ENCODE results near the gene CALML3.

CALML3 gene

DNA sequence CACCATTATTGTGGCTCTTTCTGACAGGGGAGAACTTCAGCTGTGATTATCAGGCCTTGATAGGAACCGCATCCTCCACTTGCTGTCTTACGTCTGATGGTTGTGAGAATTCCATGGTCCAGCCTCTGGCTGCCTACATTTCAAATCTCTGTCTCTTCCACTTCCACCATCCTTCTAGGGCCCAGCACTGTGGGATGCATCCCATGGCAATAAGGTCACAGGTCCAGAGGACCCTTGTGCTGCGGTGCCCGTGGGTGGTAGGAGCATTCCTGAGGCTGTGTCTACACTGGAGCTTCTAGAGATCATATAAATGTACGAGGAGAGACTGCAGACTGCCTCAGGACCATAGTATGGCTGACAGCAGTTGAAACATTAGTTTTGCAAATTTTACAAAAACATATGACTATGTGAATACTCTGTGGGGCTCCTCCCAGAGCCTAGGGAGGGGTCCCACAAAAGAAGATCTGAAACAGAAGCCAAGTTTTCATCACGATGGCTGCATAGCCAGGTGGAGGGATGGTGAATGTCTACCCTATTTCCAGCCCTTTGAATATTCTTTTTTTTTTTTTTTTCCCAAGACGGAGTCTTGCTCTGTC, 11.8 kb downstream of the CALML3 start:
- in situ Hi-C loops (cut with HindIII; ENCODE audit: low sequenced_read_pairs), result no loop called here

DNA sequence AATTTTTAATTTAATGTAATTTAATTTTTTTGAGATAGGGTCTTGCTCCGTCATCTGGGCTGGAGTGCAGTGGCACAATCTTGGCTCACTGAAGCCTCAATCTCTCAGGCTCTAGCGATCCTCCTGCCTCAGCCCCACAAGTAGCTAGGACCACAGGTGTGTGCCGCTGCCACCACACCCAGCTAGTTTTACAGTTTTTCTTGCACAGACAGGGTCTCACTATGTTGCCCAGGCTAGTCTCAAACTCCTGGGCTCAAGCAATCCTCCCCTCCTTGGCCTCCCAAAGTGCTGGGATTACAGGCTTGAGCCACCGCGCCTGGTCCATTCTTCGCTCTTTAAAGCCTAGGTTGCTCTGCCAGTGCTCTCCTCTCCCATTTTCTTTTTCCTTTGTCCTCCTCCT, 12.9 kb downstream of the CALML3 start:
- in situ Hi-C loops (cut with HindIII; ENCODE audit: low sequenced_read_pairs), result no loop called here

DNA sequence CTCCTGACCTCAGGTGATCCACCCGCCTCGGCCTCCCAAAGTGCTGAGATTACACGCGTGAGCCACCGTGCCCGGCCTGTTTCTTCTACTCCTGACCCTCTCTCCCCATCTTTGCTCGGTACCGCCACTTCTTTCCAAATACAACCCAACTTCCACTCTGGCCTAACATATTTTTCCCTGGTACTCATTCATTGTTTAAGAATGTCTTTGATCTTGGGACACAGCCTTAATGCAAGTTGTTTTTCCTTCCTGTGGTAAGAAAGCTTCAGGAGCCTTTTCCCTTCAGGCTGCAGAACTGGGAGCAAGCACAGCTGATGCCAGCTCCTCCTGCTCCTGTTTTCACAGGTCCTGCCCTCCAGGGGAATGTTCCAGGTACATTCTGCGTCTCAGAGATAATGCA, 13.7 kb downstream of the CALML3 start:
- in situ Hi-C loops (cut with HindIII; ENCODE audit: low sequenced_read_pairs), result no loop called here

DNA sequence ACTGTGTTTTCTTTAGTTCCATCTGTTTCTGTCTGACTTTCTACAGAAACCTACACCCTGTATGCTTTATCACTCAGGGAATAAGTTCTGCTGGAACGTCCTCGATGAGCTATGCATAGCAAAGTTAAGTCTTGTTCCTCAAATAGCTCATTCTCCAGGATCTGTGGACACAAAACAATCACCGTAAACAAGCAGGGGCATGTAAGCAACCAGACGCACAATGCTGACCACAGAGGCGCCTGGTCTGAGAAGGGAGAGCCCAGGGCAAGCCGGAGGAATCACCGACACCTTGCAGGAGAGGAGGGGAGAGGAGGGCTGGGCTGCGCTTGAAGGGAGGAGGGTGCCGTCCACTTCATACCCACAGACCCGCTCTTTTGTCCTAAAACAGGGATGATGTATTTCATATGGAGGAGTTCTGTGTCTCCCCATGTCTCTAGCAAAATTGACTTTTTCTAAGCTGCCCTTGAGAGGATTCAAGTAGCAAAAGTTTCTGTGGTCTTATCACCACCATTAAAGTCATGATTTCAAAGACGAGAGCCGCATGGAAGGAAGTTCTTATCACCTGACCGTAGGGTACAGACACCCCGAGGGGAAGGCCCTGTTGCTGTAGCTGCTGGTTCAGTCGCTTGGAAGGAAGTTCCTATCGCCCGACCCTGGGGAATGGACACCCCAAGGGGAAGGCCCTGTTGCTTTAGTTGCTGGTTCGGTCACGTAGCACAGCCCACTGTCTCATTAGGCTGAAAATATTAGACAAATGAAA, 14.3 kb downstream of the CALML3 start:
- in situ Hi-C loops (cut with HindIII; ENCODE audit: low sequenced_read_pairs), result no loop called here

DNA sequence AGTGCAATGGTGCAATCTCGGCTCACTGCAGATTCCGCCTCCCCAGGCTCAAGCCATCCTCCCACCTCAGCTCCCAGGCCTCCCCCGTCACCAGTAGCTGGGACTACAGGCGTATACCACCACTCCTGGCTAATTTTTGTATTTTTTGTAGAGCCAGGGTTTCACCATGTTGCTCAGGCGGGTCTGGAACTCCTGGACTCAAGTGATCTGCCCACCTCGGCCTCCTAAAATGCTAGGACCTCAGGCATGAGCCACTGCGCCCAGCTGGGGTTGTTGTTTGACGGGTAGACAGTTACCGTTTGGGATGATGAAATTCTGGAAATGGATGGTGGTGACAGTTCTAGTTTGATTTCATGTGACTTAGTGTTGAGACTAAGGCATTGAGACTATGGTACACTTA, 15.3 kb downstream of the CALML3 start:
- in situ Hi-C loops (cut with HindIII; ENCODE audit: low sequenced_read_pairs), result no loop called here

DNA sequence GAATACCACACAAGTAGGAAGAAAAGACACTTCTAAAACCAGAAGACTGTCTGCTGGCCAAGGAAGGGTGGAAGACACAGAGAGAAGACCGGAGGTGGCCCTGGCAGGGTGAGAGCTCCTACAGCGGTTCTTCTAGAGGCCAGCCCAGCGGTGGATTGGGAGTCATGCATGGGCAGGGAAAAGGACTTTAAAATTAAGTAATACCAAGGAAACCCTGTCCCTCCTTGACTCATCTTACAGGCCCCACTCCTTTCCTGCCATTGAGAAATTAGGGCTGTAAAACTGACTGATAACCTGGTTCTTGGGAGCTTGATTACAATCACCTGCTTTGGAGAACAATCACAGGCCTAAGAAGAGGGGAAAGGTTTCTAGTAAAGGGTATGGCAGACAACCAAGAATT, 16.1 kb downstream of the CALML3 start:
- in situ Hi-C loops (cut with HindIII; ENCODE audit: low sequenced_read_pairs), result no loop called here

DNA sequence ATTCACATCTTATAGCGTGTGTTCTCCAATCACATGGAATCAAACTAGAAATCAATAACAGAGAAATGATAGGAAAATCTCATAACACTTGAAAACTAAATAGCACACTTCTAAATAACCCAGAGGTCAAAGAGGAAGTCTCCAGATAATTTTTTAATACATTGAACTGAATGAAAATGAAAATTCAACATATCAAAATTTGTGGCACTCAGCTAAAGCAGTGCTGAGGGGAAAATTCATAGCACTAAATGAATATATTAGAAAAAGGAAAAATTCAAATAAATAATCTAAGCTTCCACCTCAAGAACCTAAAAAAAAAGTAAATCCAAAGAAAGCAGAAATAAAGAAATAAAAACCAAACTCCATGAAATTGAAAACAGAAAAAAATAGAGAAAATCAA, 17.3 kb downstream of the CALML3 start:
- in situ Hi-C loops (cut with HindIII; ENCODE audit: low sequenced_read_pairs), result no loop called here

DNA sequence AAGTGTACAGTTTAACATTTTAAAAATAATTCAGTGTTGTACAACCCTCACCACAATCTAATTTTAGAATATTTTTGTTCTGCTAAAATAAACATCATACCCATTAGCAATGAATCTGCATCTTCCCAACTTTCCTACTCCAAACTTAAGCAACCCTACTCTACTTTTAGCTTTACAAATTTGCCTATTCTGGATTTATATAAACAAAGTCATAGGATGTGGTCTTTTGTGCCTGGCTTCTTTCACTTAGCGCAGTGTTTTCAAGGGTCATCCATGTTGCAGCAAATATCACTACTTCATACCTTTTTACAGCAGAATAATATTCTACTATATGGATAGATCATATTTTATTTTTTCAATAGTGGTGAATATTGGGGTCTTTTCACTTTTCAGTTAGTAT, 18.9 kb downstream of the CALML3 start:
- in situ Hi-C loops (cut with HindIII; ENCODE audit: low sequenced_read_pairs), result no loop called here

DNA sequence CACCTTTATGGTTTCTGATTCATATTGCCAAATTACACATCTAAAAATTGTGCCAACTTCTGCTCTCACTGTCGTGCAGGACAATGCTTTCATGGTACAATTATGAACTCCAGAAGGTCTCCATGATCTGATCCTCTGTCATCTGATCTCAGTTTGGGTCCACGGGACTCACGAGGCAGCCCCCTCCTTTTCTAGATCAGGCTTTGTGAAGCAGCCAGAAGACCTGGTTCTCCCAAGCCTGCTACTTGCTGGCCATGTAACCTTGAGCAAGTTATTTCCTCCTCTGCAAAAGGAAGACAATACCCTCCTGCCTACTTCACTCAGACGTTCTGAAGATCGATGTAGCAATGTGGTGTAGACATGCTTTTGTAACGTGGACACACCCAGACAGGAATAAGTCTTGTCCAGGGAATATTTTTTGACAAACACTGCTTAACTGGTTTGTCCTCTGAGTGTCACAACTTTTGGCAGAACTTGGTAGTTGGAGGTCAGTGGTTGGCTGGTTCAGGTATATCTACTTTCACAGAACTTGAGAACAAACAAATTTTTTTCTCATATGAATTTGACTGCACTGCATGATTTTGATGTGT, 19.6 kb downstream of the CALML3 start:
- in situ Hi-C loops (cut with HindIII; ENCODE audit: low sequenced_read_pairs), result no loop called here

DNA sequence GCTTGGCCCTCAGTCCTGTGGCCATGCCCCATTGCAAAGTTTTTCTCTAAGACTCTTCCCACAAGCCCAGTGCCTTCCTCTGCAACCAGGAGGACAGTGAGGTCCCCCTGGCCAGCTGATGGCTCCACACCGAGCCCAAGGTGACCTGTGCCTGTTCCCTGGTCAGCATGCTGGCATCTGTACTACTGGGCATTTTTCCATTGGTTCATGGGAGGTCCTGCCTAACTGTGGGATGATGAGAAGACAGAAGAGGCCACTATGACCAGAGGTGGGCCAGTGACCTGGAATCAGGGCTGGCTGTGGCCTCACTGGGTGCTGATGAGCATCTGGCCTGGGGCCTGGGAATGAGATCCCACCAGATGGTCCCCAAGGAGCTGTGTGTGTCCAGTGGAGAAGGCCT, 20.2 kb downstream of the CALML3 start:
- in situ Hi-C loops (cut with HindIII; ENCODE audit: low sequenced_read_pairs), result no loop called here

DNA sequence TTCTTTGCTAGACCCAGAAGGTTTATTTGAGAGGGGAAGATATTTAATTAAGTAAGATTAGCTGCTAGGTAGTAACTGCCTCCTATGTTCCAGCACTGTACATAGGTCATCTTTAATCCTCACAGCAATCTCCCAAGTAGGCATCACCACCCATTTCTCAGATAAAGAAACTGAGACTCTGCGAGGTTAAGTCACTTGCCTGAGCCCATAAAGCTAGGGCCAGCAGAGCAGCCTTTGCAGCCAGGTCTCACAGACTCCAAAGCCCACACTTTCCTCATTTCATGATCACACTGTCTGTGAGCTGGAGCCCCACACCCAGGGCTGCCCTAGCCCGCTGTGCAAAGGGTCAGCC, 20.6 kb downstream of the CALML3 start:
- in situ Hi-C loops (cut with HindIII; ENCODE audit: low sequenced_read_pairs), result no loop called here

DNA sequence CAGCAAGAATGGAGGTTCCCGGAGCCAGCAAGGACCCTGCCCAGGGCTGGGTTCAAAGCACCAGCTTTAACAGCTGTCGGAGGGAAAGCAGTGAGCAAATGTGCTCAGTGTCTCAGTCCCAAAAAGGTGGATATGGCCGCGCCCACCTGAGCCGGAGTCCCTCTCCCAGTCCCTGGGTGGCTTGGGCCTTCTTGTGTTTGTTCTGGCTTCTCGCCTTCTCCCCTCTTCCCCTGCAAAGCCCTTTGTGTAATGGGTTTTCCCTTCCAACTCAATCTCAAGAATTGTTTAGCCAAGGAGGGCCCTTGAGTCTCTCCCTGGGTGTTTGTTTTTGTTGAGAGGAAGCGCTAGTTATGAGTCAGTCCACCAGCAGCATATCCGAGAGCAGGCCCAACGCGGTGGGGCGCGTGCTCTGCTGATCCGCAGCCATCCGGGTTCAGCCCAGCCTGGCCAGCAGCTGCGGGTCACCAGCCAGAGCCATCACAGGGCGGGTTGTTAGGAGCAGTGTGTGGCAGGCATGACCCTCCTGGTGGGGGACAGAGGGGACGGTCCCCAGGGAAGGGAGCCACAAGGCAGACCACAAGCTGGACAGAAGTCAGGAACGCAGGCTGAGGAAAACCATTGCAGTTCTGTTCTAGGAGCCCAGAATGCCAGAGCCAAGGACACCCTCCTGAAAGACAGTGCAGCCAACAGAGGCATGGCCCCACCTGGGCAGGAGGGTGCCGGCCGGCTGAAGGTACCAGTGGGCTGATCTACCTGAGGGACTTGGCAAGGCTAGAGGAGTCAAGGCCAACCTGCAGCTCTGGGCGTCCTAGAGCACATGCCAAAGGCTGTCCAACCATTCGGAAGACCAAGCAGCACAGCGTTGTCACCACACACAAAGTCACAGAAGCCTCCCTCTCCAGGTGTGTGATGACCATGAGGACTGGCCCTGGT, 21.3 kb downstream of the CALML3 start:
- in situ Hi-C loops (cut with HindIII; ENCODE audit: low sequenced_read_pairs), result no loop called here

DNA sequence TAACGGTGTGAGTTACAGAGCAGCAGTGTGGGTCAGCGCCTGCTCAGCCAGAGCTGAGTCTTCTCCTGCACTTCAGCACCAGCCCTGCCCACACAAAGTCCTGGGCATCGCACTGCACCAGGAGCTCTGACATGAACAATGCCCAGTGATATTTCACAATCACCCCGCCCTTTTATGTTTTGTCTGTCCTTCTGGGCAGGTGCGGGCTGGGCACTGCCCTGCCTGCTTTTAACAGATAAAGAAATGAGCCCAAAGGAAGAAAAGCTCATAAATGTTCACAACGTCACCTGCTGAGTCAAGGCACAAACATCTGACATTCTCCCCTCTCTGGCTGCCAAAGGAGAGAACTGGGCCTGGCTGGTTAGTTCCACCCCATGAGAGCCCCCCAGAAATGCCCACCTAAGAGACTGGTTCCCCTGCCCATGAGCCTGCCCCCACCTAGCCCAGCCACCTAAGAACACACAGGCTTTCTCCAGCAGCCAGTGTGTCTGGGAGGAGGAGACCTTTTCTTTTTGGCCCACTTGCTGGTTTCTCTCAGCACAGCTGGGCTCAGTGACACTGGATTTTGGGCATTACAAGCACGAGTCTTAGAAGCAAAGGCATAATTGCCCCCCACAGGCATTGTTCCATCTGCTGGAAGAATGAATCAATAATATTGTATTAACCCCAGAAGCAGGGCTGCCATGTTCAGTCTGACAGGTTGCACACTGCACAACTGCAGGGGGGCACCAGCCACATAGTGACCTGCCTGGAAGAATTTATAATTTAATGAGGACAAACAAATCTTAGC, 22.3 kb downstream of the CALML3 start:
- in situ Hi-C loops (cut with HindIII; ENCODE audit: low sequenced_read_pairs), result no loop called here

DNA sequence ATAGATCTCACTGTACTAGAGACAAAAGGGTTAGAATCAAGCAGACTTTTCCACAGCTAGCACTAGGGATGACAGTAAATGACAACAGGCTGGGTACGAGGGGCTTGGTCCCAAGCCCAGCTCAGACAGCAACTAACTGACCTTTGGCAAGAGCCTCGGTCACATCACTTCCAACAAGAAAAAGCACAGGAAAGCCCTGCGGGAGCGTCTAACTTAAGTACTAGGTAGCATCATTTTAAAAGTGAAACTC, 22.8 kb downstream of the CALML3 start:
- in situ Hi-C loops (cut with HindIII; ENCODE audit: low sequenced_read_pairs), result no loop called here

DNA sequence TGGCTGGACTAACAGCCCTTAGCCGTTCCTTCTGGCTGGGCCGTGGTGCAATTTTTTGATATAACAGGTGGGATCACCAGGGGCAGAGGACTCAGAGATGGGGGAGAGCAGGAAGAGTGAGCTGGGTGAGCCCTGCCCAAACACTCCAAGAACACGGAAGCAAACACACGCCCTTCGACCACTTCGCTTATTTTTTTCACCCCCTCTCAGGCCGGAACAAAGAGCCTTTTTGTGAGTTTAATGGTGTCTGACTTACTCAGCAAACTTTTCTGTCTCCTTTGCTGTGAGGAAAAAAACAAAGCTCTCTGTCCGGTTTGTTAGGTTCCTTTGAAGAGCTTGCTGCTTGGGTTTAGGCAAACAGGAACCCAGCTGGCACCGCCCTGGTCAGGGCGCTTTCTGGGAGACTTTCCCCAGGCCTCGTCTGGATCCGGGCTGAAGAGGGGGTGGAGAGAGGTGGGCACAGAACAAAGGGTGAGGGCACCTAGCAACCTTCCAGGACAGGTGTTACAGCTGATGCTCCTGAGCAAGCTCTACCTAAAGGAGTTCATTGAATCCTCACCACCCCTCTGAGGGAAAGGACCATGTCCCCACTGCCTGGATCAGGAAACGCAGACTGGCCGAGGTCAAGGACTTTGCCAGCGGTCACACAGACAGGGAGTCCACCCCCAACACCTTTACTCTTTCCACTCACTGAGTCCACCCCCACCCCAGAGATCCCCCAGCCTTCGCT, 23.3 kb downstream of the CALML3 start:
- in situ Hi-C loops (cut with HindIII; ENCODE audit: low sequenced_read_pairs), result no loop called here

DNA sequence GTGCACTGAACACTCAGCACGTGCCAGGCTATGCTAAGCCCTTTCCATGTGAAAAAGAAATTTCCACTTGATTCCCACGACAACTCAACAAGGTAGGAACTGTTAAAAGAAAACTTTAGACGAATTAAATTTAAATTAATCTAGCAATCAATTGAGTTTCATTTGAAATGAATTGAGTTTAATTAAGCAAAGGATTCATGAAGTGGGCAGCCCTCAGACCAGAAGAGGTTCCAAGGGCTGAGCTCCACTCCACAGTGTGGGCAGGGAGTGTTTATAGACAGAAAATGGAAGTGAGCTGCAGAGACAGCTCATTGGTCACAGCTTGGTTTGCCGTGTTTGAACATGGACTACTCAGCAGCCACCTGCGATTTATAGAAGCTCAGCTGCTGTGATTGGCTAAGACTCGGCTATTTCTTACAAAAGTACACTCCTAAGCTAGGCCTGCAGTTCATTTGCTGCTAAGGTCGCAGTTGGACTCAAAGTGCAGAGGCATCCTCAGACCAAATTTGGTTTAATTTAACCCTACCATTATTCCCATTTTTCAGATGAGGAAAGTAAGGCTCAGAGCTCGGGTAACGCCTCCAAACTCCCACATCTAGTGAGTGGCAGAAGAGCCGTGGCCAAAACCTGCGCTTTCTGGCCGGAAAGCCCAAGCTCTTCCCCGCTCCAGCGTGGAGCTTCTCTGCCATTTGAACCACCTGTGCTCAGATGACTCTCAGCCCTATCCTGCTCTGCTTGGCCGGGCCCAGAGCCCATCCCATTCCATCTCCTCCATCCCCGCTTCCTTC, 24.9 kb downstream of the CALML3 start:
- in situ Hi-C loops (cut with HindIII; ENCODE audit: low sequenced_read_pairs), result loop anchor here (10.0 kb wide), 1 partner anchor 55 kb away; the partner anchor contains the start of gene CALML5

DNA sequence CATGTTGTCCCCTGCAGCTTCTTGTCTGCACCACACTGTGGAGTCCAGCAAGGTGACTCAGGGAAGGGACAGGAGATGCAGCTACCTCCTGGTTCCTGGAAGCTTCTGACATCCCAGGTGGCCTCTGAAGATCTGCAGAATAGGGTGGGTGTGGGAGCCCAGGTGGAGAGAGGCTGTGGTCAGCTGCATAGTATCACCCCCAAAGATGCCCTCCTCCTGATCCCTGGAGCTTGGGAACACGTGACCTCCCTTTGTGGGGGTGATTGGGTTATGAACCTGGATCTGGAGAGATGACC, 25.4 kb downstream of the CALML3 start:
- in situ Hi-C loops (cut with HindIII; ENCODE audit: low sequenced_read_pairs), result loop anchor here (10.0 kb wide), 1 partner anchor 55 kb away; the partner anchor contains the start of gene CALML5

DNA sequence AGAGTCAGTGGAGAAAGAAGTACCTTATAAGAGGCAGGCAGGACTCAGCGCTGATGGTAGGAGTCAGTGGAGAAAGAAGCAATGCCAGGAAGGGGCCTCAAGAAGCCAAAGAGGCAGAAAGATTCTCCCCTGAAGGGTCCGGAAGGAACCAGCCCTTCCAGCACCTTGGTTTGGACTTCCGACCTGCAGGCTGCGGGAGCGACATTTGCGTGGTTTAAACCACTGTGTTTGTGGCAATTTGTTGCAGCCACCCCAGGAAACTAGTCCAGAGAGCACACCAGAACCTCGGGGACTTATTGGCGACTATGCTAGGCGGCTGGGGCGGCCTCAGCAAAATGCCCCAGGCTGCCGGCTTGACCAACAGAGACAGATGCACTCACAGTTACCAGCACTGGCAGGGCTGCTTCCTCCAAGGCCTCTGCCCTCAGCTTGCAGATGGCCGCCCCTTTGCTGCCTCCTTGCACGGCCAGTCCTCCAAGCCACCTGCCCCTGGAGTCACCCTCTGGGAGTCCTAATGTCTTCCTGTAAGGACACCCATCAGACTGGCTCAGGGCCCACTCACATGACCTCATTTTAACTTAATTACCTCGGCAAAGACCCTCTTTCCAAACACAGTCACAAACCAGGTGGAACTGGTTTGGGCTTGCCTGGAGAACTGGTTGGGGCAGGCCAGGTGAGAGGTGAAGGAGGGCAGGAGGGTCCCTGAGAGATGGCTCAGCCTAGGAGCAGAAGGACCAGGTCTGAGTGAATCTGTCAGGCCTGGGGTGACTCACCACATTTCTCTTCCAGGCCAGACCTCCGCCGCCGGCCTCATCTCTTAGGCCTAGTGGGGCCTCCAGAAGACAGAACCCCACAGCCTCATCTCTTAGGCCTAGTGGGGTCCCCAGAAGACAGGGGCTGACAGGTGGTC, 26.1 kb downstream of the CALML3 start:
- in situ Hi-C loops (cut with HindIII; ENCODE audit: low sequenced_read_pairs), result loop anchor here (10.0 kb wide), 1 partner anchor 56 kb away; the partner anchor contains the start of gene CALML5

All from DLD1 (cell line).